IMR-90 (cell line): ENCODE data around the gene P2RY14. TPM values are rescaled to one million over a fixed set of nuclear protein-coding genes. Genes with fewer than 3 reads are reported as not detected.
A peak's percentile ranks its signal among the peaks of the same experiment; 100 is the strongest.

ENCODE experiments used
- ATAC-seq: fragments of 200-7000 bp; cut with Tn5 transposase; 2 replicates; pipeline ENCODE4 v1.9.1; 2020; ENCODE audit warnings: low read depth, mild to moderate bottlenecking, moderate library complexity
- BruUV-seq: library from RNA; stranded (reverse); fragments of 400-500 nt; replicated peaks from 2 replicates; lab custom pipeline; 2021; lab: Mats Ljungman, UMichigan
- CTCF ChIA-PET: fragments of 300-600 bp; formaldehyde crosslinking; extraction: SDS; loops from one replicate; lab custom pipeline; 2021; ENCODE audit warnings: antibody characterized with exemption; lab: Yijun Ruan, JAX
- POLR2A ChIA-PET: fragments of 300-600 bp; sonication (Branson Sonifier 250); formaldehyde crosslinking; loops from one replicate; lab custom pipeline; 2022; ENCODE audit warnings: antibody characterized with exemption; ENCODE audit not compliant: unreplicated experiment; lab: Charles Lee
- DNase-seq: peaks from one replicate; pipeline ENCODE4 v3.0.0; 2013
- H2AFZ ChIP-seq: replicated peaks from 2 replicates; pipeline ENCODE3; 2013; ENCODE audit warnings: low read length, mild to moderate bottlenecking; ENCODE audit not compliant: poor library complexity
- H2AK5ac ChIP-seq: 2 replicates; pipeline ENCODE4 v1.6.1; 2013; ENCODE audit warnings: low read depth, low read length, inconsistent platforms
- H2AK9ac ChIP-seq: replicated peaks from 2 replicates; pipeline ENCODE3; 2013; ENCODE audit warnings: mild to moderate bottlenecking, low read depth, low read length, moderate library complexity; ENCODE audit not compliant: poor library complexity
- H2BK120ac ChIP-seq: 2 replicates; pipeline ENCODE4 v1.6.1; 2013; ENCODE audit warnings: low read depth, low read length, inconsistent platforms
- H2BK15ac ChIP-seq: 3 replicates; pipeline ENCODE4 v1.6.1; 2013; ENCODE audit warnings: low read depth, low read length, inconsistent platforms
- H2BK20ac ChIP-seq: 2 replicates; pipeline ENCODE4 v1.6.1; 2013; ENCODE audit warnings: low read depth, mild to moderate bottlenecking, inconsistent platforms, low read length, moderate library complexity
- H2BK5ac ChIP-seq: 2 replicates; pipeline ENCODE4 v1.6.1; 2013; ENCODE audit warnings: mild to moderate bottlenecking, low read depth, low read length, inconsistent platforms; ENCODE audit not compliant: poor library complexity, severe bottlenecking
- H3K14ac ChIP-seq: replicated peaks from 2 replicates; pipeline ENCODE4 v1.6.1; 2013; ENCODE audit warnings: low read depth, low read length, inconsistent platforms
- H3K18ac ChIP-seq: 2 replicates; pipeline ENCODE4 v1.6.1; 2013; ENCODE audit warnings: low read depth, low read length, control low read depth
- H3K23ac ChIP-seq: 2 replicates; pipeline ENCODE4 v1.6.1; 2013; ENCODE audit warnings: low read depth, low read length, inconsistent platforms
- H3K27ac ChIP-seq: 2 replicates; pipeline ENCODE4 v1.5.1; 2013; ENCODE audit warnings: mild to moderate bottlenecking, control low read depth, low read length; ENCODE audit not compliant: insufficient read depth
- H3K27me3 ChIP-seq: 2 replicates; pipeline ENCODE4 v1.6.1; 2013; ENCODE audit warnings: low read length; ENCODE audit not compliant: control insufficient read depth, insufficient read depth
- H3K36me3 ChIP-seq: 2 replicates; pipeline ENCODE4 v1.6.1; 2013; ENCODE audit warnings: low read length, mixed read lengths; ENCODE audit not compliant: control insufficient read depth, insufficient read depth
- H3K4ac ChIP-seq: 2 replicates; pipeline ENCODE4 v1.6.1; 2013; ENCODE audit warnings: low read depth, low read length, inconsistent platforms
- H3K4me1 ChIP-seq: 2 replicates; pipeline ENCODE4 v1.6.1; 2013; ENCODE audit warnings: low read length, mixed read lengths; ENCODE audit not compliant: control insufficient read depth, insufficient read depth
- H3K4me2 ChIP-seq: 2 replicates; pipeline ENCODE4 v1.6.1; 2013; ENCODE audit warnings: low read depth, mild to moderate bottlenecking, control low read depth, low read length, moderate library complexity
- H3K4me3 ChIP-seq: 2 replicates; pipeline ENCODE4 v1.5.1; 2013; ENCODE audit warnings: low read depth, mild to moderate bottlenecking, control low read depth, low read length, moderate library complexity; ENCODE audit not compliant: insufficient read depth
- H3K56ac ChIP-seq: 2 replicates; pipeline ENCODE4 v1.6.1; 2013; ENCODE audit warnings: low read length, inconsistent platforms; ENCODE audit not compliant: insufficient read depth; ENCODE audit errors: extremely low read depth
- H3K79me1 ChIP-seq, 2 experiments: 2 replicates each; pipeline ENCODE4 v1.6.1; 2013; ENCODE audit warnings: low read length in 2 of 2, inconsistent platforms in 1 of 2, low read depth in 1 of 2
- H3K9ac ChIP-seq: 2 replicates; pipeline ENCODE4 v1.6.1; 2013; ENCODE audit warnings: low read depth, low read length, control low read depth
- H3K9me1 ChIP-seq: 2 replicates; pipeline ENCODE4 v1.6.1; 2013; ENCODE audit warnings: low read length, inconsistent platforms; ENCODE audit not compliant: insufficient read depth
- H3K9me3 ChIP-seq: 2 replicates; pipeline ENCODE4 v1.6.1; 2013; ENCODE audit warnings: low read length; ENCODE audit not compliant: control insufficient read depth, insufficient read depth
- H4K20me1 ChIP-seq: 2 replicates; pipeline ENCODE4 v1.6.1; 2013; ENCODE audit warnings: low read length, inconsistent platforms; ENCODE audit not compliant: insufficient read depth
- H4K5ac ChIP-seq: 2 replicates; pipeline ENCODE4 v1.6.1; 2013; ENCODE audit warnings: mild to moderate bottlenecking, low read depth, low read length, control low read depth
- H4K8ac ChIP-seq, 2 experiments: 2 replicates each; pipeline ENCODE4 v1.6.1; 2013; ENCODE audit warnings: low read depth in 2 of 2, low read length in 2 of 2, control low read depth in 1 of 2, inconsistent platforms in 1 of 2
- H4K91ac ChIP-seq: 2 replicates; pipeline ENCODE4 v1.6.1; 2013; ENCODE audit warnings: low read depth, low read length, inconsistent platforms; ENCODE audit not compliant: insufficient read depth
- BHLHE40 ChIP-seq: fragments of 150-350 bp; IDR thresholded peaks from 2 replicates; pipeline ENCODE4 v1.6.1; 2016; ENCODE audit warnings: mild to moderate bottlenecking, low read depth, low read length
- CEBPB ChIP-seq: IDR thresholded peaks from 2 replicates; pipeline ENCODE4 v1.6.1; 2012; ENCODE audit warnings: low read depth, low read length, improper control_type of control experiment
- CHD1 ChIP-seq: IDR thresholded peaks from 2 replicates; pipeline ENCODE4 v1.6.1; 2012; ENCODE audit warnings: low read depth, low read length, improper control_type of control experiment
- CTCF ChIP-seq: conservative IDR thresholded peaks from 2 replicates; pipeline ENCODE4 v1.5.1; 2012; ENCODE audit warnings: mild to moderate bottlenecking, low read depth, low read length, improper control_type of control experiment
- FOS ChIP-seq: fragments of 150-350 bp; IDR thresholded peaks from 2 replicates; pipeline ENCODE4 v1.6.1; 2016; ENCODE audit warnings: low read depth, low read length
- MAFK ChIP-seq: IDR thresholded peaks from 2 replicates; pipeline ENCODE4 v1.6.1; 2012; ENCODE audit warnings: low read depth, low read length, improper control_type of control experiment
- MXI1 ChIP-seq: IDR thresholded peaks from 2 replicates; pipeline ENCODE4 v1.6.1; 2012; ENCODE audit warnings: low read depth, mild to moderate bottlenecking, low read length, moderate library complexity, borderline replicate concordance
- NFE2L2 ChIP-seq: fragments of 150-350 bp; IDR thresholded peaks from 2 replicates; pipeline ENCODE4 v1.6.1; 2016; ENCODE audit warnings: low read depth, mild to moderate bottlenecking, low read length
- RAD21 ChIP-seq: IDR thresholded peaks from 2 replicates; pipeline ENCODE4 v1.6.1; 2012; ENCODE audit warnings: low read length, improper control_type of control experiment
- RCOR1 ChIP-seq: IDR thresholded peaks from 2 replicates; pipeline ENCODE4 v1.6.1; 2012; ENCODE audit warnings: mild to moderate bottlenecking, low read length, improper control_type of control experiment; ENCODE audit not compliant: insufficient replicate concordance
- RFX5 ChIP-seq: IDR thresholded peaks from 2 replicates; pipeline ENCODE4 v1.8.0; 2012; ENCODE audit warnings: low read depth, mild to moderate bottlenecking, low read length, moderate library complexity
- SMC3 ChIP-seq: fragments of 150-350 bp; IDR thresholded peaks from 2 replicates; pipeline ENCODE4 v1.6.1; 2016; ENCODE audit warnings: low read depth, mild to moderate bottlenecking, antibody characterized with exemption, low read length, moderate library complexity
- USF2 ChIP-seq: fragments of 150-350 bp; IDR thresholded peaks from 2 replicates; pipeline ENCODE4 v1.6.1; 2017; ENCODE audit warnings: mild to moderate bottlenecking, antibody characterized with exemption, low read length, low read depth
- WGBS, 2 experiments: methylation state at CpG; one replicate each; pipeline versions ENCODE4 v1.1.5 to v1.1.7; 2013; ENCODE audit warnings: missing lambda C conversion rate in 2 of 2; ENCODE audit not compliant: insufficient read length in 1 of 2; ENCODE audit errors: extremely low coverage in 2 of 2; 5-methylcytosine and 5-hydroxymethylcytosine counted together
- dilution Hi-C: fragments of 300-500 bp; cut with HindIII; formaldehyde crosslinking; loops from one replicate; pipeline ENCODE4 v1.14.3; 2018; ENCODE audit warnings: low sequenced_read_pairs; ENCODE audit not compliant: unreplicated experiment
- in situ Hi-C: fragments of 300-500 bp; cut with MboI; formaldehyde crosslinking; loops from 3 replicates; pipeline ENCODE4 v1.14.3; 2019; ENCODE audit warnings: low sequenced_read_pairs, inconsistent platforms, mixed read lengths
- intact Hi-C: fragments of 100-400 bp; cut with micrococcal nuclease; formaldehyde crosslinking; loops from 2 replicates; pipeline ENCODE4 v1.10.0; 2022
- polyA plus RNA-seq, 3 experiments: library from polyadenylated mRNA; depleted of rRNA; stranded (reverse); fragments of >200 nt; gene quantifications; 2 replicates each; pipeline ENCODE4 v1.2.3, GENCODE V29; 2012; ENCODE audit warnings: low replicate concordance in 1 of 3
- total RNA-seq: library from RNA; depleted of rRNA; stranded (reverse); fragments of >200 nt; gene quantifications from 2 replicates; pipeline ENCODE4 v1.2.3, GENCODE V29; 2012
- TF ChIP-seq, protein P1 (sequence below): fragments of 150-350 bp; IDR thresholded peaks from 2 replicates; pipeline ENCODE4 v1.6.1; 2016; ENCODE audit warnings: low read depth, mild to moderate bottlenecking, low read length, moderate library complexity, borderline replicate concordance

Gene P2RY14
- total and polyA plus RNA-seq, 2 of the 4 experiments (the other 2 are of a cell fraction): not detected

DNA sequence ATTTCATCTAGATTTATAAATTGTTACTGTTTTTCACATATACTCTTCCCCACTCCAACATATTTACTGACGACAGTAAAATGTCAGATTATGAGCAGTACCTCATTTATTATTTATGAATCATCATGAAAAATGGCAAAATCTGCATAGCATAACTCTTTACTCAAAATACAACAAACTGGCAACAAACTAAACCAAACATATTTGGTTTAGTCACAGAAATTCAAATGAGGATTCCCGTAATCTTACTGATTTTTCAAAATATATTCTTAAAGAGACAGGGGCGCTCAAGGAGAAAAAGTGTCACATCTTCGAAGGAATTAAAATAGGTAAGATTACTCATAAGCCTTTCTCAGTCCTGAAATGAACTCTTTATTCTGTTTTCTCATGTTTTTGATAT, 41.3 kb upstream of the P2RY14 start:
- TF ChIP-seq NFE2L2 (no peak), BHLHE40 (no peak), CHD1 (no peak), SMC3 (no peak), MAFK (no peak), RAD21 (no peak), USF2 (no peak), CEBPB (no peak), RFX5 (no peak), MXI1 (no peak), CTCF (no peak), RCOR1 (no peak), FOS (no peak)
- TF ChIP-seq, protein P1, sequence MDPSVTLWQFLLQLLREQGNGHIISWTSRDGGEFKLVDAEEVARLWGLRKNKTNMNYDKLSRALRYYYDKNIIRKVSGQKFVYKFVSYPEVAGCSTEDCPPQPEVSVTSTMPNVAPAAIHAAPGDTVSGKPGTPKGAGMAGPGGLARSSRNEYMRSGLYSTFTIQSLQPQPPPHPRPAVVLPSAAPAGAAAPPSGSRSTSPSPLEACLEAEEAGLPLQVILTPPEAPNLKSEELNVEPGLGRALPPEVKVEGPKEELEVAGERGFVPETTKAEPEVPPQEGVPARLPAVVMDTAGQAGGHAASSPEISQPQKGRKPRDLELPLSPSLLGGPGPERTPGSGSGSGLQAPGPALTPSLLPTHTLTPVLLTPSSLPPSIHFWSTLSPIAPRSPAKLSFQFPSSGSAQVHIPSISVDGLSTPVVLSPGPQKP: no peak
- in situ Hi-C loops: no loop called here
- BruUV-seq: no TSS peak
- no peak overlapping the region for H2AK5ac ChIP-seq
- peaks cover 6% of the 10 kb centered on the region; the same call in 1 of the 2 replicates for H3K9me1 ChIP-seq
- H3K23ac ChIP-seq: no peak overlapping the region
- peak overlapping the region; percentile 70 for H2BK5ac ChIP-seq
- H3K27ac ChIP-seq: no peak overlapping the region; the same call in 1 of the 2 replicates
- WGBS, 2 experiments: no CpG with 5 or more reads among the region's 4 CpGs
- H2AFZ ChIP-seq: no peak overlapping the region
- no peak overlapping the region for H3K56ac ChIP-seq
- peak; percentile 58 for DNase-seq
- no peak overlapping the region for H2AK9ac ChIP-seq
- intact Hi-C loops: no loop called here
- H4K91ac ChIP-seq: peak overlapping the region; percentile 51; the same call in 1 of the 2 replicates
- H3K4ac ChIP-seq: peak overlapping the region; percentile 34; the same call in 1 of the 2 replicates
- ChIA-PET CTCF (interaction anchor here (0.6 kb wide), 1 partner anchor 20 kb away, joined by 3 read pairs; no protein-coding TSS in a partner anchor), POLR2A (no interaction called here)
- H2BK15ac ChIP-seq: peak overlapping the region; percentile 74; the same call in 2 of the 3 replicates
- peaks cover 14% of the 10 kb centered on the region for H3K4me1 ChIP-seq
- H2BK20ac ChIP-seq: peak overlapping the region; percentile 72; the same call in 1 of the 2 replicates
- peak; percentile 46 for ATAC-seq
- H3K4me2 ChIP-seq: no peak overlapping the region; the same call in none of the 2 replicates
- H4K8ac ChIP-seq: peak overlapping the region; percentile 6 to 71; a peak in 2 of 4 replicates
- no peak overlapping the region for H3K9ac ChIP-seq
- peak overlapping the region; percentile 83; the same call in 1 of the 2 replicates for H3K18ac ChIP-seq
- peak overlapping the region; percentile 61; the same call in 1 of the 2 replicates for H2BK120ac ChIP-seq
- no peaks in the 10 kb centered on the region for H3K79me1 ChIP-seq
- no peaks in the 10 kb centered on the region for H3K36me3 ChIP-seq
- H4K20me1 ChIP-seq: no peaks in the 10 kb centered on the region
- H3K14ac ChIP-seq: peak overlapping the region; percentile 56
- no peaks in the 10 kb centered on the region for H3K27me3 ChIP-seq
- H3K9me3 ChIP-seq: peaks cover 3% of the 10 kb centered on the region
- no peak overlapping the region for H3K4me3 ChIP-seq
- dilution Hi-C loops: no loop called here
- H4K5ac ChIP-seq: peak overlapping the region; percentile 89; the same call in 1 of the 2 replicates
